RWPE1 (cell line): ENCODE data around the gene SYT2.

Experiments
- CTCF ChIA-PET: fragments of 350-600 bp; sonication (Branson Sonifier 250); formaldehyde crosslinking; extraction: SDS; loops from one replicate; lab custom pipeline; 2021; lab: Yijun Ruan, JAX
- POLR2A ChIA-PET: fragments of 400-600 bp; formaldehyde crosslinking; extraction: SDS; loops from one replicate; lab custom pipeline; 2020; ENCODE audit warnings: antibody characterized with exemption; ENCODE audit not compliant: low non-redundant PET; lab: Yijun Ruan, JAX
- DNase-seq: peaks from one replicate; pipeline ENCODE4 v3.0.0; 2012; ENCODE audit warnings: low spot score
- H3K27ac ChIP-seq: fragments of 450-650 bp; 2 replicates; pipeline ENCODE4 v1.5.1; 2017
- TF ChIP-seq, protein P1 (sequence below): fragments of 450-650 bp; conservative IDR thresholded peaks from 2 replicates; pipeline ENCODE4 v1.5.1; 2017; ENCODE audit warnings: low read depth, mild to moderate bottlenecking

SYT2 gene

DNA sequence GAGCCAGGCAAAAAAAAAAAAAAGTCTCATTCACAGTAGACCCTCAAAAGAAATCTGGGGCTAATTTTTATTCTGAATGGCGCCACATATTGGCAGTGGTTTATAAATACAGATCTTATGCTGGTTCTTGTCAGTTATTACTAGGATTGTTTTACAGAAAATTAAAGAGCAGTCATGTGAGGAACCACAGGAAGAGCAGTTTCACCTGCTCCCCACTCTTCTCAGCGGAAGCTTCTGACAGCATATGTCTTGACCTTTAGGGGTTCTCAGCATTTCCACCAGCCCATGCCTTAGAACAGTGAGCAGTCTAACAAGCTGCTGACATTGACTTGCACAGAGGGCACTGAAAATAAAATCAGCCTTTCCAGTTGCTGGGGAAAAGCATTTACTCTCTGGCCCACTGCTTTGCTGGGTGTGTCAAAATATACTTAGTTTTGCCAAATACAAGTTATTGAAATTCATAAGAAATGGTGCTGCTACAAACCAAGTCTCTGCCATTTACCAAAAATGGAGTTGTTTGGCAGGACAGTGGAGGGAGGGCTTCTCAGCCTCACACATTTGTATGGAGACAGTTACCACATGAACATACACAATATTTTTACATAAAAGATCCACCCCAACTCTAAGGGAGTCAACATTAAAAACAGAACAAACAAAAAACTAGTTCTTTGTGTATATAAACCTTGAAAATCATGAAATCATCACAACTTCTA is 144.2 kb downstream of the SYT2 start:
- TF ChIP-seq, protein P1, sequence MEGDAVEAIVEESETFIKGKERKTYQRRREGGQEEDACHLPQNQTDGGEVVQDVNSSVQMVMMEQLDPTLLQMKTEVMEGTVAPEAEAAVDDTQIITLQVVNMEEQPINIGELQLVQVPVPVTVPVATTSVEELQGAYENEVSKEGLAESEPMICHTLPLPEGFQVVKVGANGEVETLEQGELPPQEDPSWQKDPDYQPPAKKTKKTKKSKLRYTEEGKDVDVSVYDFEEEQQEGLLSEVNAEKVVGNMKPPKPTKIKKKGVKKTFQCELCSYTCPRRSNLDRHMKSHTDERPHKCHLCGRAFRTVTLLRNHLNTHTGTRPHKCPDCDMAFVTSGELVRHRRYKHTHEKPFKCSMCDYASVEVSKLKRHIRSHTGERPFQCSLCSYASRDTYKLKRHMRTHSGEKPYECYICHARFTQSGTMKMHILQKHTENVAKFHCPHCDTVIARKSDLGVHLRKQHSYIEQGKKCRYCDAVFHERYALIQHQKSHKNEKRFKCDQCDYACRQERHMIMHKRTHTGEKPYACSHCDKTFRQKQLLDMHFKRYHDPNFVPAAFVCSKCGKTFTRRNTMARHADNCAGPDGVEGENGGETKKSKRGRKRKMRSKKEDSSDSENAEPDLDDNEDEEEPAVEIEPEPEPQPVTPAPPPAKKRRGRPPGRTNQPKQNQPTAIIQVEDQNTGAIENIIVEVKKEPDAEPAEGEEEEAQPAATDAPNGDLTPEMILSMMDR = no peak
- CTCF ChIA-PET = interaction anchor here (0.5 to 0.8 kb wide), 3 partner anchors 35 to 921 kb away, joined by 3 to 4 read pairs (median 3); no protein-coding TSS in a partner anchor
- H3K27ac ChIP-seq = no peak overlapping the region
- DNase-seq = no peak
- POLR2A ChIA-PET = interaction anchor here (0.6 kb wide), 1 partner anchor 9 kb away, joined by 3 read pairs; no protein-coding TSS in a partner anchor

DNA sequence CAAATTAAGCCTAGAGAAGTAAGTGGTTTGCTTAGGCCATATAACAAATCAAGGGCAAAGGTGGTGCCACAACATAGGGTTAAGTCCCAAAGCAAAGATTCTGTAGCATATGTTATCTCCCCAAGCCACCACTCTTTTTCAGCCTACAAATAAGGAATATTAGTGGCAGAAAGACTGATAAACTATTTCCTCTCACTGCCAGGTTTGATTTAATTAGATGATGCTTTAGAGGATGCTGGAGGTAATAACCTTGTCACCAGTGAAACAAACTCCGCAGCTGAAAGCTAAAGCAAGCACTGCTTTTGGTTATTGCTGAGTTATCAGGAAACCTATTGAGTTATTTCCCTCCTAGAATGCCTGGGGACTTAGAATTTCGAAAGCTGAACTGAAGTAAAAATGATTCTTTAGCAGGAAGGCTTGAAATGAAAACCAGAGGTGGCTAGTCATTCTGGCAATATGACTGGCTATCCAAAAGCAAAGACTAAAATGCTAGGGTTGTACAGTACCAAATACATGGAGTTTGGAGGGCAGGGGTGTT is 145.2 kb downstream of the SYT2 start:
- TF ChIP-seq, protein P1 = no peak
- no peak for DNase-seq
- CTCF ChIA-PET = interaction anchor here (0.8 to 1.5 kb wide), 2 partner anchors 35 to 36 kb away, joined by 4 to 6 read pairs; no protein-coding TSS in a partner anchor
- no peak overlapping the region for H3K27ac ChIP-seq
- POLR2A ChIA-PET = no interaction called here

GRCh38 chr1:202563818-202564217 is 146.4 kb downstream of the SYT2 start:
- POLR2A ChIA-PET = no interaction called here

DNA sequence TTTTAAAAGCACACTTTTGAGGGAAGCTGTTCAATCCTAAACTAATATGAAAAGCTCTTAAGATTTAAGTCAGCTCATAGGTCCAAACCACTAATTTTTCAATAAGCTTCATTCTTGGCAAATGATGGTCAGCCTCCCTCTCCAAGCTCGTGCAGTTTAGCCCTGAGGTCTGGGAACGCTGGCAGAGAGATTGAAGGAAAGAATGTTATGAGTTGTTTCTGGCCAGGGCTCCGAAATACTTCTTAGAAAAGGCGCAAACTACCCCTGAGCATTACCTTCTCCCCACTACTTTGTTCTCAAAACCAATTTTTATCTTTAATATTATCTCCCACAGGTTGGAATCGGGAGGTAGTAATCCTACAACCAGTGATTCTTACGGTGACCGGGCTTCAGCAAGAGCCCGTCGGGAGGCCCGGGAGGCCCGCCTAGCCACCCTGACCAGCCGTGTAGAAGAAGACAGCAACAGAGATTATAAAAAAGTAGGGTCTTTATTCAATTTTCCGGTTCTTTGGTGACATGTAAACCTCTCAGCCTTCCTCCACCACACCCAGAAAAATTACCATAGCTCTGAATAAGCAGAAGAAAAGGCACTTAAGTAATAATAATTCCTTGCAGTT is 147.7 kb downstream of the SYT2 start:
- TF ChIP-seq, protein P1 = no peak
- ChIA-PET CTCF (interaction anchor here (0.7 to 2.0 kb wide), 3 partner anchors 12 to 38 kb away, joined by 3 to 10 read pairs (median 4); no protein-coding TSS in a partner anchor), POLR2A (interaction anchor here (0.6 kb wide), 1 partner anchor 37 kb away, joined by 5 read pairs; no protein-coding TSS in a partner anchor)
- no peak overlapping the region for H3K27ac ChIP-seq
- DNase-seq = no peak

More at GRCh38 chr1:202563818-202564217, 146.4 kb downstream of the SYT2 start:
- TF ChIP-seq, protein P1 = no peak
- CTCF ChIA-PET = interaction anchor here (1.5 kb wide), 1 partner anchor 36 kb away, joined by 6 read pairs; no protein-coding TSS in a partner anchor
- DNase-seq = no peak
- H3K27ac ChIP-seq = no peak overlapping the region

DNA sequence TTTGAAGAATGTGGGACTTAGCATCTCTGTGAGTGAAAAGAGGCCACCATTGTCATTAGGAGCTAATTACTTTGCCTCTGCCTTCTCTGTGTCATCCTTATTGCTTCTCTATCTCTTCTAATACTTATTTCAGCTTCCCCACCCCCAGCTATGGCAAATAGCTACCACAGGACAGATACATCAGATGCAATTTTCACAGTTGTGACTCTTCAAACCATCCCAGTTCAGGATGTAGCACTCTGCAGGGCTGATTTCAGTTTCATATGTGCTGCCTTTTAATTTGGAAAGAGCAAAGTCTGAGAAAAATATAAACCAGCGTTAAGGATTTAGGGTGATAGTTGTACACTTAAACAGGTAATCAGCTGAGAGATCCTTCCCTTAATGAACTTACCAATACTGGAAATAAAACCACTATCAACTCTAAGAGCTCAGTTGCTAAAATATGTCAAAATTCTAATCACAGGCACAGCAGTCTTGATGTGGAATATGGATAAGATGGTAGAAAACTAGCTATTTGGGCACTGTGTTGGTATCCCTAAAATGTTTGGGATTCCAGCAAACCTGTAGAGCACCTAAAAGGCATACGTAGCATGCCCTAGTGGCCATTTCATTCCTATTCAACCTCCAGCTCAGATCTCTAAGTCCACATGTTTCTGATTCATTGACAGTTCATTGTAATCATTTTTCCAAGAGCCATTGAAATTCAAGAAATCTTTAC is 148.4 kb downstream of the SYT2 start:
- no peak for DNase-seq
- CTCF ChIA-PET = interaction anchor here (0.7 to 2.0 kb wide), 4 partner anchors 9 to 38 kb away, joined by 3 to 10 read pairs (median 4); no protein-coding TSS in a partner anchor
- POLR2A ChIA-PET = no interaction called here
- TF ChIP-seq, protein P1 = no peak
- H3K27ac ChIP-seq = no peak overlapping the region
